Amniotic stem cell (primary cell): ENCODE results near the gene XKR7.

ENCODE experiments used
- DNase-seq: peaks from one replicate; lab custom pipeline; 2025; lab: John Stamatoyannopoulos, UW

XKR7 gene

GRCh38 chr20:31943052-31943471, 24.9 kb upstream of the XKR7 start:
- DNase-seq: no peak

GRCh38 chr20:31945319-31945718, 22.6 kb upstream of the XKR7 start:
- DNase-seq: no peak

GRCh38 chr20:31945785-31946184, 22.2 kb upstream of the XKR7 start:
- DNase-seq: no peak

GRCh38 chr20:31948008-31948407, 19.9 kb upstream of the XKR7 start:
- DNase-seq: no peak

GRCh38 chr20:31949877-31950646, 17.9 kb upstream of the XKR7 start:
- DNase-seq: no peak

- no peak for DNase-seq
Measured at GRCh38 chr20:31951203-31951529, 16.8 kb upstream of the XKR7 start.

GRCh38 chr20:31951530-31952453, 16.2 kb upstream of the XKR7 start, which contains the start of gene PDRG1:
Gene PDRG1, minus strand, starts transcription at chr20:31952046. Its CDS starts 85 bp downstream, at chr20:31951961.
- peak; percentile 92 for DNase-seq

GRCh38 chr20:31953556-31954148, 14.3 kb upstream of the XKR7 start:
- no peak for DNase-seq

- DNase-seq: no peak
Measured at GRCh38 chr20:31954500-31954899, 13.5 kb upstream of the XKR7 start.

GRCh38 chr20:31956556-31957526, 11.1 kb upstream of the XKR7 start:
- DNase-seq: no peak

- no peak for DNase-seq
Measured at GRCh38 chr20:31962761-31963160, 5.2 kb upstream of the XKR7 start.

- DNase-seq: no peak
Measured at GRCh38 chr20:31963889-31964288, 4.1 kb upstream of the XKR7 start.

- DNase-seq: no peak
Measured at GRCh38 chr20:31966991-31967655, 828 bp upstream of the XKR7 start.

- peak; percentile 38 for DNase-seq
Measured at GRCh38 chr20:31968291-31969126, 558 bp downstream of the XKR7 start.

GRCh38 chr20:31969991-31970390, 2.0 kb downstream of the XKR7 start:
- no peak for DNase-seq

- DNase-seq: peak; percentile 17
Measured at GRCh38 chr20:31972471-31973021, 4.6 kb downstream of the XKR7 start.

GRCh38 chr20:31974296-31974695, 6.3 kb downstream of the XKR7 start:
- no peak for DNase-seq

- DNase-seq: no peak
Measured at GRCh38 chr20:31974951-31975487, 7.1 kb downstream of the XKR7 start.

- DNase-seq: no peak
Measured at GRCh38 chr20:31975874-31976273, 7.9 kb downstream of the XKR7 start.
